DND-41 (cell line): Measurements from ENCODE around the gene BEND2.

ENCODE experiments used
- CTCF ChIP-seq: IDR thresholded peaks from 2 replicates; pipeline ENCODE4 v1.5.1; 2012; ENCODE audit warnings: borderline replicate concordance, low read length, moderate library complexity, mild to moderate bottlenecking; ENCODE audit not compliant: poor library complexity, severe bottlenecking; ENCODE audit errors: extremely low read depth
- EZH2 ChIP-seq: IDR thresholded peaks from 3 replicates; pipeline ENCODE4 v1.6.1; 2012; ENCODE audit warnings: borderline replicate concordance, low read depth, mild to moderate bottlenecking, moderate library complexity, low read length, inconsistent platforms; ENCODE audit not compliant: severe bottlenecking

- TF ChIP-seq CTCF (no peak), EZH2 (no peak)
Observed at GRCh38 chrX:18174209-18174608, 46.5 kb downstream of the BEND2 start.
